ENCODE results near the gene ANOS1.

Gene ANOS1

DNA sequence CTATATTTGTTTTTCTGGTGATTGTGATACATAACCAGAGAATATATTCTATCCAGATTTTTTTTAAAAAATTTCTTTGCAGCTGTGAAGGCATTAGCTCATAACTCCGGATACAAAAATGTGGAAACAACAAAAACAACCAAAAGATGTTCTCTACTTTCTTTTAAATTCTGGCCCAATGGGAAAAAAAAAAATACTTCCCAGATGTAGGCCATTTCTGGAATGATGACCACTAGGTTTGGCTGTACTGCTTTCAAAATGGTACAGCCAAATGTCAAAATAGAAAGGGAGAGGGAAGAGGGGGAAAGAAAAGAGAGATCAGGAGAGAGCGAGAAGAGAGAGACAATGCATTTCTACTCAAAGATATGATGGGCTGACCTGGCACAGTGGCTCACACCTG, 14.6 kb downstream of the ANOS1 start:
- DNase-seq = no peak

- no peak for DNase-seq
Measured at GRCh38 chrX:8714164-8714563, 17.8 kb downstream of the ANOS1 start.

- no peak for DNase-seq
Measured at GRCh38 chrX:8711401-8711800, 20.5 kb downstream of the ANOS1 start.

GRCh38 chrX:8704184-8704583, 27.8 kb downstream of the ANOS1 start:
- DNase-seq = no peak

GRCh38 chrX:8692871-8693270, 39.1 kb downstream of the ANOS1 start:
- no peak for DNase-seq

GRCh38 chrX:8689473-8689872, 42.5 kb downstream of the ANOS1 start:
- no peak for DNase-seq

GRCh38 chrX:8688776-8689175, 43.2 kb downstream of the ANOS1 start:
- DNase-seq = no peak

- DNase-seq = no peak
Measured at GRCh38 chrX:8684201-8684965, 47.6 kb downstream of the ANOS1 start.

DNA sequence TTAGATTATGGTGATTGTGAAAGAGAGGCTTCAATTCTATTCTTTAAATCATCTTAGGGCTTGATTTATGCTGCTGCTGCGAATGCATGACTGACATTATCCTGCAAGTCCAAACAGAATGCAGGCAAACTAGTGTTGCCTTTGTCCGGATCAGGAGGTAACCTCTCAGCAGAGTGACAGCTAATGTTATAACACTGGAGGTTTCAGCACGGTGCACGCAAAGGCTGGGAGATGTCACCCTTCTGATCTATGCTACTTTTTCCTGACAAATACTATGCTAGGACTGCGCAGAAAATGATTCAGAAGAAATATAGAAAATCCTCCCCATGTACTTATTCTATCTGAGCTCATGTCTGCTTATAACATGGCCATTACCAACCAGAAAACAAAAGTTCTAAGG, 48.2 kb downstream of the ANOS1 start:
- no peak for DNase-seq

GRCh38 chrX:8679550-8679949, 52.4 kb downstream of the ANOS1 start:
- DNase-seq = no peak

- DNase-seq = no peak
Measured at GRCh38 chrX:8675006-8675630, 56.8 kb downstream of the ANOS1 start.

DNA sequence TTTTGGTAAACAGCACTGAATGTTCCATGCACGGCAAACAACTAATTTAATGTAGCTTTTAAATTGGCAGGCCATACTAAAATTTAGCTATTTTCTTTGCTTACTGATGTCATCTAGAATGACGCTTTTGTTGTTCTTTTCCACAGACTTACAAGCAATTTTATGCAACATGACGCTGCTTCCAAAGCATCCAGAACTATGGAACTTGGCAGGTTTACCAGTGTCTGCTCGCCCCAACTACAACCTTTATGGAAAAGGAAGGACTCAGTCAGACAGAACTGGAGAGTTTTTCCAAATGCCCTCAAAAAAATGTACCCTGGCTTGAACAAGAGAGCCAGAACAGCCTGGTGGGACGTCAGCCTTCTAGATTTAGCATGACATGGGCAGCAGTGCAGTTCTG, 58.7 kb downstream of the ANOS1 start:
- DNase-seq = no peak

GRCh38 chrX:8672176-8672575, 59.8 kb downstream of the ANOS1 start:
- no peak for DNase-seq

- no peak for DNase-seq
Measured at GRCh38 chrX:8668813-8669212, 63.1 kb downstream of the ANOS1 start.

GRCh38 chrX:8663325-8663724, 68.6 kb downstream of the ANOS1 start:
- no peak for DNase-seq

GRCh38 chrX:8657883-8658282, 74.1 kb downstream of the ANOS1 start:
- no peak for DNase-seq

DNA sequence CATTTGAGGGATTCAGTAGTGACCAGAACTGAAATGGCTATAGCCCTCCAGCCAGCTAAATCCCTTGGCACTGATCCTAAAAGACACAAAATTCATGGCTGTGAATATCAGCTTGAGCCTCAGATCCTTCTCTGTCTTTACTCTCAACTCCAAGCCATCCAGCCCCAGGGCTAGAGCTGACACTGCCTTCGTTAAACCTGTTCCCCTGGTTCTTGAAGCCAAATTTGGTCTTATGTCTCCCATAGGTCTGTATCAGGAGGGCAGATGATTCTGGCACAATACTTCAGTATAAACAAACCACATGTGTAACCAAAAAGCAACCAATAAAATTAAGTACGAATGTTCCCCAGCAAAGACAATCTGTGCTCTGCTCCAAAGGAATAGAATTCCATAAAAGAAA, 78.0 kb downstream of the ANOS1 start:
- no peak for DNase-seq

- no peak for DNase-seq
Measured at GRCh38 chrX:8649969-8650368, 82.0 kb downstream of the ANOS1 start.

GRCh38 chrX:8647176-8647575, 84.8 kb downstream of the ANOS1 start:
- DNase-seq = no peak

DNA sequence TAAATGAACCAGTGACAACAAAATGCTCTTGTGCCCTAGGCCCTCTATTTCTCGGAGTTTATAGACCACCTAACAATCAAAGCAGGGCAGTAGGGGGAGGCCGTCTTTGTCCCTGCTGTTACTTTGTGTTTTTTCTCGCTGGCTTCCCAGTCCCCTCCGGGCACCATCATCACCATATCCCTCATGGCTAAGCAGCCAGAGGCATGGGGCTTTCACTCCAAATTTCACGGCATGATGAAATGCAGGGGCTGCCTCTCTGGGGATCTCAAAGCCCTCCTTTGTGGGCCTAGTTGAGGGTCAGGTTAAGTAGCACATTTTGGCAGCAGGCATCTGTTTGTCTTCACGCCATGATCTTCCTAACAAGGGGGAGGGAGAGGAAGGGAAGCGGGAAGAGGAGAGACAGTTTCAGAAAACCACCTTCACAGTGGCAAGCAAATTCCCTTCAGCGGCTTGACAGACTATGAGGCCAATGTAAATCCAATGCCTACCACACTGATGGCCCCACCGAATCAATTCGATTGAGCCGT, 91.9 kb downstream of the ANOS1 start:
- no peak for DNase-seq

- DNase-seq = no peak
Measured at GRCh38 chrX:8636497-8636896, 95.4 kb downstream of the ANOS1 start.

- no peak for DNase-seq
Measured at GRCh38 chrX:8635812-8636211, 96.1 kb downstream of the ANOS1 start.

DNA sequence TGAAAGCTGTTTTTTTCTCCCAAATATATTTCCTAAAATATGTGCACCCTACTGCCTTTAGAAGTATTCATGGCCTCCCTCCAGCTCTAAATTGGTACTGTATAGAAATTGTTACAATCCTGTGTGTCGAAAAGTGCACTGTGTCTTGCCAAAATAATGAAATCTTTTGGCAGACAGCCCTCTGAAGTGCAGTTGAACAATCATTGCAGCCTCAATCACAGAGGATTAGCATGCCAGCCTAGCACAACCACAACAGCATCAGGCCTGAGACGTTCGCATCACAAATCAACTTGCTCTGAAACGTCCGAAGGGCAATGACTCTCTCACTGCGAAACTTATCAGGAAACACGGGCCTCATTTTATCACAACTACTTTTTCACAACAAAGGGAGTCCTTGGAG, 99.0 kb downstream of the ANOS1 start:
- no peak for DNase-seq

GRCh38 chrX:8629871-8630270, 102.1 kb downstream of the ANOS1 start:
- DNase-seq = no peak

- no peak for DNase-seq
Measured at GRCh38 chrX:8627796-8628195, 104.1 kb downstream of the ANOS1 start.

Data from NCI-H1436 (cell line).